ENCODE data around the gene C3orf70.

Gene C3orf70

GRCh38 chr3:185152410-185153170, at the start of gene C3orf70:
Gene C3orf70 (minus strand): TSS chr3:185153060. CDS start chr3:185152823, 237 bp downstream.
- no peak for DNase-seq (ENCODE audit: low read depth)

GRCh38 chr3:185200639-185201038, 47.8 kb upstream of the C3orf70 start:
- no peak for DNase-seq (ENCODE audit: low read depth)

- no peak for DNase-seq (ENCODE audit: low read depth)
Measured at GRCh38 chr3:185199671-185200070, 46.8 kb upstream of the C3orf70 start.

GRCh38 chr3:185199206-185199605, 46.3 kb upstream of the C3orf70 start:
- no peak for DNase-seq (ENCODE audit: low read depth)

DNA sequence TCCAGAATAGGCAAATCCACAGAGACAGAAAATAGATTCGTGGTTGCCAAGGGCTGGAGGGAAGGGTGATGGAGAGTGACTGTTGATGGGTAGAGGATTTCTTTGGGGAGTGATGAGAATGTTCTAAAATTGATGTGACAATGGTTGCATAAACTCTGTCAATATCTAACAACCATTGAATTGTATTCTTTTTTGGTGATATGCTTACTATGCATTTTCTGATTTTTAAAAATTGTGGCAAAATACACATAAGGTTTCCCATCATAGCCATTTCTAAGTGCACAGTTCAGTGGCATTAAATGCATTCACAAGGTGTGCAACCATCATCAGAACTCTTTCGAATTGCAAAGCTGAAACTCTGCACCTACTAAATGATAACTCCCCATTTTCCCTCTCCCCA, 44.2 kb upstream of the C3orf70 start:
- DNase-seq (ENCODE audit: low read depth) = no peak

DNA sequence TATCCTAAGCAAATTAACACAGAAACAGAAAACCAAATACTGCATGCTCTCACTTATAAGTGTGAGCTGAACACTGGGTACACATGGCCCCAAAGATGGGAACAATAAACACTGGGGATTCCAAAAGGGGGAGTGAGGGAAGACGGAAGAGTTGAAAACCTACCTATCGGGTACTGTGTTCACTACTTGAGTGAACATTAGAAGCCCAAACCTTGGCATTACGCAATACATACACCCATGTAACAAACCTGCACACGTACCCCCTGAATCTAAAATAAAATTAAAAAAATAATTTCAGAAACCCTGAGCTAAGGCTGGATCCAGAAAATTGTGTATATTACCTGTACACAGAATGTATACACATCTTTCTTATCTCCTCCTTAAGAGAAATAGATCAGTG, 42.8 kb upstream of the C3orf70 start:
- DNase-seq (ENCODE audit: low read depth) = no peak

- no peak for DNase-seq (ENCODE audit: low read depth)
Measured at GRCh38 chr3:185188816-185189215, 36.0 kb upstream of the C3orf70 start.

DNA sequence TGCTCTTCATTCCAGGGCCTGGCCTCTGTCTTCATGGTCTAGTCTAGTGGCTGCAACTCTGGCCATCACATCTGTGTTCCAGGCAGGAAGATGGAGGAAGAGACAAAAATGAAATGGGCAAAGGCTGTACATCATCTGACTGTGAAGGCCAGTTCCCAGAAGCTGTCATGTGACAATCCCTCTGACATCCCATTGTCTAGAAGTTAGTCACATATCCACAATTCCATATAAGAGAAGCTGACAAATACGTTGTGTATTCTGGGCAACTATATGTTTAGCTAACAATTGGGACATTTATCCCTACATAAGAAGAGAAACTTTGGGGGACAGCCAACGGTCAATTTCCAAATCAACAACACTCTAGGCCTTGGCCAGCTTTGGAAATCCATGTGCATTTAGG, 34.5 kb upstream of the C3orf70 start:
- DNase-seq (ENCODE audit: low read depth) = no peak

DNA sequence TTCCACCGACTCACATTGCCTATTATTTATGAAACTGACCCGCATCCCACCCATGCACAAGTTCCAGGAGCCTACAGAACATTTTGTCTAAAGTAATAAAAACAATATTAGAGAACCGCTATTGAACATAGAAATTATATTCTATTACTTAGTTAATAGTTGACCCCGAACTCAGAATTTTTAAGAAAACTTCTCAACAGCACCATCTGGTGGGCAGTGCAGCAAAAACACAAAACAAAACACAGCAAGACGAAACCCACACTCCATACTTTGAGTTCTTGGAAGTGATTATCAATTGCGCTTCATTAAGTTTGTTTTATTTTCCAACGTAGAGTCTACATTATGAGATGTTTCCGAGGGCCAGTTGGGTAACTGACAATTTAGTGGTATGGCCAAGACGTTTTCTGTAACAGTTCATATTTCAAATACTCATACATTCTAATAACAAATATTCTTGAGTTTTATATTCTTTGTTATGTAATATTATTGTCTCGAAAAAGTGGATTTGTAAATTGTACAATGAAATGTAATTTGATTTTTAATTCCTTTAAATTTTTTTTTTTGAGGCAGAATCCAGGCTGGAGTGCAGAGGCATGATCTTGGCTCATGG, 24.0 kb upstream of the C3orf70 start:
- no peak for DNase-seq (ENCODE audit: low read depth)

GRCh38 chr3:185175370-185175987, 22.6 kb upstream of the C3orf70 start:
- no peak for DNase-seq (ENCODE audit: low read depth)

DNA sequence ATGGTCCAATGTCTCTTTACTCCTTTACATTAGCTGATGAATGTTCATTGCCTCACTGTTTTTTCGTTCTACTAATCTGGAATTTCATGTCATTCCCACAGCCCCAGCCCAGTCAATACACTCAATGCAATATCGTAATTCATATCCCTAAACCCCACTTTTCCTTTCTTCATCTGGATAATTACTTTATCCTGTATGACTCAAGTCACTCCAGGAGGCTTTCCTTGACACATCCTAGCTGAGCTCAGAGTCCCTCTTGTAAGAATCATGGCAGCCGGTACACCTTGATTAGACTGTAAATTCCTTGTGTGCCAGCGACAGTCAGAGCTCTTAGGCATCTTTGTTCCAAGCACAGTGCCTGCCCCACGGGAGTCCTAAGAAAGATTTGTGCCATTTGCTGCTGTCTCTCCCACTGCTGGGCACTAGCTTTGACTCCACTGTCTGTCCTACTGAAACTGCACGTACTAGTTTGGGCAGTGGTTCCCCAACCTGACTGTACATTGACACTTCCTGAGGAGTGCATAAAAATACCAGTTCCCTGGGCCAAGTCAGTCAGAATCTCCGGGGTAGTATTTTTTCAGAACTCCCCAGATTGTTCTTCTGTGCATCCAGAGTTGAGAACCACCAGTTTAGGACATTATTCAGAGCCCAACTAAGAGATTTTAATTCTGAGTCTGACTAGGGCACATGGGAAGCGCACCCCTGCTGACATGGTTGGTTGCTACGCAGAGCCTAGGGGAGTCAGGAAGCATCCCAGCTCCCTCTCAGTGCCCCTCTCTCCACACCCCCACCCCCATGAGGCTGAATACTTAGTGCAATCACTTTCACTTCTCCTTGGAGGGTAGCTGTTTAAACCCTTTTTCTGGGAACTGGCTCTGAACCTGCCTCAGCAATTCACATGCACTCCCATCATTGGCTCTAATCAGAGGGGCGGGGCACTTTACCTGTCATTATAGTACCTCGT, 19.5 kb upstream of the C3orf70 start:
- no peak for DNase-seq (ENCODE audit: low read depth)

- DNase-seq (ENCODE audit: low read depth) = no peak
Measured at GRCh38 chr3:185164428-185165217, 11.8 kb upstream of the C3orf70 start.

- DNase-seq (ENCODE audit: low read depth) = no peak
Measured at GRCh38 chr3:185162634-185163033, 9.8 kb upstream of the C3orf70 start.

- no peak for DNase-seq (ENCODE audit: low read depth)
Measured at GRCh38 chr3:185161761-185162160, 8.9 kb upstream of the C3orf70 start.

DNA sequence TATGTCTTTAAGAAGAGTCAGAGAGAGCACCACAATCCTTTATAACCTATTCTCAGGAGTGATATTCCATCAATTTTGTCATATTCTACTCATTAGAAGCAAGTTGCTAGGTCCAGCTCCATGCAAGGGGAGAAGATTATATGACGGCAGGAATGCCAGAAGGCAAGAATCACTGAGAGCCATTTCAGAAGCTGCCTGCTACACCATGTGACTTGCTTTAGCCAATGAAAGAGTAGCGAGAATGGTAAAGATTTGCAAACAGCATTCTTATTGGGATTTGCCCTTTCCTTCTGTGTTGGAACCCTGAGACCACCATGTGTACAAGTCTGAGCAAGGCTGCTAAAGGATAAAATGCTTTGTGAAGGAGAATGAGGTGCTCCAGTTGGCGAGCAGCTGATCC, 4.5 kb upstream of the C3orf70 start:
- DNase-seq (ENCODE audit: low read depth) = no peak

DNA sequence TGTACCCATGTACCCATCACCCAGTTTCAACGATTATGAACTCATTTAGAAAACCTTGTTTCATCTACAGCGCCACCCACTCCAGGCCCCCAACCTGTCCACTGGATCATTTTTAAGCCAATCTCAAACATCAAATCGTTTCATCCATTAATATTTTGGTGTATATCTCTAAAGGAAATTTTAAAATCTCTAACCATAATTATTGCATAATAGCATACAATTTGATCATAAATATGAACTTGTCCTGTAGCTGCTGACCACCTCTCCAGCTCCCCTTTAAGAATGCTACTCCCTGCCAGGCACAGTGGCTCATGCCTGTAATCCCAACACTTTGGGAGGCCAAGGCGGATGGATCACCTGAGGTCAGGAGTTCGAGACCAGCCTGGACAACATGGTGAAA, 2.8 kb upstream of the C3orf70 start:
- no peak for DNase-seq (ENCODE audit: low read depth)

DNA sequence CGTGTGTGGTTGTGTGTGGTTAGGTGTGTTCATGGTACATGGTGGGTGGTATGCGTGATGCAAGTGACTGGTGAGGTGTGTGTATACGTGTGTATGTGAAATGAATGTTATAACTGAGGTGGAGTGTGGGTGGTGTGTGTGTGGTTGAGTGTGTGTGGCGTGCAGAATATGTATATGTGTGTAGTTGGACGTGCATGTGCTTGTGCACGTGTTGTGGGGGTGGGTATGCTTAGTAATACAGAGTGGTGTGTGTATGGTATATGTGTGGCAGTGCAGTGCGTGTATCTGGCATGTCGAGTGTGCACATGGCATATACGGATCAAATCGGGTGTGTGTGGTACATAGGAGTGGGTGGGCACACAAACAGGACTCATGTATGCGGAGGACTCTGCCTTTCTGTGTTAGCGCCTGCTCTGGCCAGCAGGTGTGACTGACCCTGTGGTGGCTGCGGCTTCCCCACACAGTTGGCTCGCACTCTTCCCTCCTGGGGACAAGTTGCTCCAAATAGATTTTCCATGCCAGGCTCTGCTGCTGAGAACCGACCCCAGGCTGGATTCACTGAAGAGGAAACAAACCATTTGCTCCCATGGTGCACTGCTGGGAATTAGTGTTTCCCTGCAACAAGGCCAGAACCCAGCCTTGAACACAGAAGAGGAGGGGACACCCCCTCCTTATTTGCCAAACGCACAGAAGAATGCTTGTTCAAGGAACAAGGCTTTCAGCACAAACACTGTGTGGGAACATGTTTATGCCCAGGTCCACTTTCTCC, 1.2 kb upstream of the C3orf70 start:
- DNase-seq (ENCODE audit: low read depth) = no peak

GRCh38 chr3:185153171-185153771, 411 bp upstream of the C3orf70 start:
- no peak for DNase-seq (ENCODE audit: low read depth)

GRCh38 chr3:185151964-185152409, 873 bp downstream of the C3orf70 start:
- DNase-seq (ENCODE audit: low read depth) = no peak
